ENCODE data around the gene SPRED3.

SPRED3 gene

GRCh38 chr19:38374332-38375097 is 14.0 kb upstream of the SPRED3 start, which contains the start of gene PSMD8:
Gene PSMD8 (plus strand): TSS chr19:38374571. CDS start chr19:38374602, 31 bp downstream.
- peak; percentile 99 for DNase-seq (ENCODE audit: low read depth)
- peak within 1 kb of the TSS; percentile 93 for H3K4me3 ChIP-seq (ENCODE audit: low read length)
- TF ChIP-seq CTCF (IDR thresholded peaks at IDR 0.05; ENCODE audit: insufficient read depth, low read depth, low read length, missing control alignments) = peak; percentile 7

- no peak for TF ChIP-seq CTCF (IDR thresholded peaks at IDR 0.05; ENCODE audit: insufficient read depth, low read depth, low read length, missing control alignments)
- no peak for DNase-seq (ENCODE audit: low read depth)
- H3K4me3 ChIP-seq (ENCODE audit: low read length) = peak overlapping the region; percentile 93
Measured at GRCh38 chr19:38375098-38375493, 13.4 kb upstream of the SPRED3 start.

- peak overlapping the region; percentile 93 for H3K4me3 ChIP-seq (ENCODE audit: low read length)
- TF ChIP-seq CTCF (IDR thresholded peaks at IDR 0.05; ENCODE audit: insufficient read depth, low read depth, low read length, missing control alignments) = no peak
- peak; percentile 31 for DNase-seq (ENCODE audit: low read depth)
Measured at GRCh38 chr19:38375748-38376147, 12.7 kb upstream of the SPRED3 start.

GRCh38 chr19:38376576-38376975 is 11.9 kb upstream of the SPRED3 start:
- DNase-seq (ENCODE audit: low read depth) = no peak
- TF ChIP-seq CTCF (IDR thresholded peaks at IDR 0.05; ENCODE audit: insufficient read depth, low read depth, low read length, missing control alignments) = no peak
- H3K4me3 ChIP-seq (ENCODE audit: low read length) = no peak overlapping the region

- DNase-seq (ENCODE audit: low read depth) = no peak
- TF ChIP-seq CTCF (IDR thresholded peaks at IDR 0.05; ENCODE audit: insufficient read depth, low read depth, low read length, missing control alignments) = no peak
- H3K4me3 ChIP-seq (ENCODE audit: low read length) = no peak overlapping the region
Measured at GRCh38 chr19:38377052-38377451, 11.4 kb upstream of the SPRED3 start.

- TF ChIP-seq CTCF (IDR thresholded peaks at IDR 0.05; ENCODE audit: insufficient read depth, low read depth, low read length, missing control alignments) = no peak
- H3K4me3 ChIP-seq (ENCODE audit: low read length) = no peak overlapping the region
- no peak for DNase-seq (ENCODE audit: low read depth)
Measured at GRCh38 chr19:38378866-38379265, 9.6 kb upstream of the SPRED3 start.

GRCh38 chr19:38381138-38381537 is 7.4 kb upstream of the SPRED3 start:
- H3K4me3 ChIP-seq (ENCODE audit: low read length) = no peak overlapping the region
- TF ChIP-seq CTCF (IDR thresholded peaks at IDR 0.05; ENCODE audit: insufficient read depth, low read depth, low read length, missing control alignments) = no peak
- DNase-seq (ENCODE audit: low read depth) = no peak
